WTC11 (cell line): ENCODE measurements around the gene PLLP. TPM values are rescaled to one million over a fixed set of nuclear protein-coding genes. Genes with fewer than 3 reads are reported as not detected.

Source experiments
- ATF1 ChIP-seq: sonication (generic); formaldehyde crosslinking; IDR thresholded peaks from 2 replicates; pipeline ENCODE4 v1.8.1; 2023; ENCODE audit warnings: mild to moderate bottlenecking, moderate library complexity, missing genetic modification reagents
- CBFB ChIP-seq: sonication (generic); formaldehyde crosslinking; IDR thresholded peaks from 2 replicates; pipeline ENCODE4 v1.8.1; 2022; ENCODE audit warnings: mild to moderate bottlenecking, low read depth, missing genetic modification reagents
- CDX4 ChIP-seq: fragments of 250-450 bp; sonication (Bioruptor Pico); IDR thresholded peaks from 2 replicates; pipeline ENCODE4 v1.9.0; 2021; ENCODE audit warnings: moderate library complexity, mild to moderate bottlenecking, inconsistent platforms, borderline replicate concordance
- CREM ChIP-seq: sonication (generic); formaldehyde crosslinking; IDR thresholded peaks from 2 replicates; pipeline ENCODE4 v1.8.1; 2022; ENCODE audit warnings: mild to moderate bottlenecking, missing genetic modification reagents, moderate library complexity
- E2F5 ChIP-seq: sonication (generic); formaldehyde crosslinking; IDR thresholded peaks from 2 replicates; pipeline ENCODE4 v1.8.1; 2022; ENCODE audit warnings: mild to moderate bottlenecking, moderate library complexity, missing genetic modification reagents
- ESRRA ChIP-seq: sonication (generic); formaldehyde crosslinking; IDR thresholded peaks from 2 replicates; pipeline ENCODE4 v1.8.1; 2022; ENCODE audit warnings: mild to moderate bottlenecking, missing genetic modification reagents, borderline replicate concordance
- FOXJ3 ChIP-seq: sonication (generic); formaldehyde crosslinking; IDR thresholded peaks from 2 replicates; pipeline ENCODE4 v1.9.0; 2021; ENCODE audit warnings: missing genetic modification reagents, mild to moderate bottlenecking, borderline replicate concordance
- FOXK1 ChIP-seq: sonication (generic); formaldehyde crosslinking; IDR thresholded peaks from 2 replicates; pipeline ENCODE4 v1.8.0; 2022; ENCODE audit warnings: mild to moderate bottlenecking, moderate library complexity, missing genetic modification reagents
- FOXP4 ChIP-seq: sonication (generic); formaldehyde crosslinking; IDR thresholded peaks from 2 replicates; pipeline ENCODE4 v1.8.0; 2022; ENCODE audit warnings: mild to moderate bottlenecking, missing genetic modification reagents
- GABPB1 ChIP-seq: sonication (generic); formaldehyde crosslinking; IDR thresholded peaks from 2 replicates; pipeline ENCODE4 v1.8.1; 2023; ENCODE audit warnings: mild to moderate bottlenecking, missing genetic modification reagents
- GTF2I ChIP-seq: fragments of 250-450 bp; sonication (Bioruptor Pico); conservative IDR thresholded peaks from 2 replicates; pipeline ENCODE4 v1.4.0; 2021; ENCODE audit warnings: mild to moderate bottlenecking
- HMGA2 ChIP-seq: fragments of 250-450 bp; sonication (Bioruptor Pico); IDR thresholded peaks from 2 replicates; pipeline ENCODE4 v1.4.0; 2021; ENCODE audit warnings: mild to moderate bottlenecking, moderate library complexity
- IRF2 ChIP-seq: sonication (generic); formaldehyde crosslinking; IDR thresholded peaks from 2 replicates; pipeline ENCODE4 v1.8.0; 2022; ENCODE audit warnings: low read depth, missing genetic modification reagents, borderline replicate concordance
- JUN ChIP-seq: sonication (generic); formaldehyde crosslinking; IDR thresholded peaks from 2 replicates; pipeline ENCODE4 v1.8.0; 2023; ENCODE audit warnings: mild to moderate bottlenecking, missing genetic modification reagents
- MLX ChIP-seq: sonication (generic); formaldehyde crosslinking; IDR thresholded peaks from 2 replicates; pipeline ENCODE4 v1.8.1; 2023; ENCODE audit warnings: mild to moderate bottlenecking, missing genetic modification reagents, moderate library complexity
- MXD4 ChIP-seq: fragments of 250-450 bp; sonication (Bioruptor Pico); IDR thresholded peaks from 2 replicates; pipeline ENCODE4 v1.8.0; 2021; ENCODE audit warnings: mild to moderate bottlenecking, moderate library complexity, borderline replicate concordance
- MYBL2 ChIP-seq: sonication (generic); formaldehyde crosslinking; IDR thresholded peaks from 2 replicates; pipeline ENCODE4 v1.8.1; 2023; ENCODE audit warnings: mild to moderate bottlenecking, moderate library complexity, missing genetic modification reagents
- NFYB ChIP-seq: sonication (generic); formaldehyde crosslinking; conservative IDR thresholded peaks from 2 replicates; pipeline ENCODE4 v1.8.0; 2022; ENCODE audit warnings: low read depth, missing genetic modification reagents
- OVOL2 ChIP-seq: fragments of 250-450 bp; sonication (Bioruptor Pico); IDR thresholded peaks from 2 replicates; pipeline ENCODE4 v1.9.0; 2021; ENCODE audit warnings: mild to moderate bottlenecking, borderline replicate concordance
- SP1 ChIP-seq: sonication (generic); formaldehyde crosslinking; conservative IDR thresholded peaks from 2 replicates; pipeline ENCODE4 v1.8.1; 2022; ENCODE audit warnings: missing genetic modification reagents
- STAT6 ChIP-seq: sonication (generic); formaldehyde crosslinking; conservative IDR thresholded peaks from 2 replicates; pipeline ENCODE4 v1.8.1; 2023; ENCODE audit warnings: mild to moderate bottlenecking, low read depth, missing genetic modification reagents, moderate library complexity
- TCF7 ChIP-seq: sonication (generic); formaldehyde crosslinking; IDR thresholded peaks from 2 replicates; pipeline ENCODE4 v1.8.0; 2022; ENCODE audit warnings: mild to moderate bottlenecking, low read depth, missing genetic modification reagents, moderate library complexity
- TEAD1 ChIP-seq: sonication (generic); formaldehyde crosslinking; IDR thresholded peaks from 2 replicates; pipeline ENCODE4 v1.8.0; 2022; ENCODE audit warnings: mild to moderate bottlenecking, missing genetic modification reagents
- ZMAT4 ChIP-seq: fragments of 250-450 bp; sonication (Bioruptor Pico); IDR thresholded peaks from 2 replicates; pipeline ENCODE4 v1.9.0; 2021; ENCODE audit warnings: mild to moderate bottlenecking
- ZNF138 ChIP-seq: sonication (generic); formaldehyde crosslinking; conservative IDR thresholded peaks from 2 replicates; pipeline ENCODE4 v1.8.1; 2022; ENCODE audit warnings: mild to moderate bottlenecking, moderate library complexity, missing genetic modification reagents
- ZNF263 ChIP-seq: sonication (generic); formaldehyde crosslinking; IDR thresholded peaks from 2 replicates; pipeline ENCODE4 v1.8.1; 2022; ENCODE audit warnings: low read depth, mild to moderate bottlenecking, moderate library complexity, missing genetic modification reagents
- ZNF416 ChIP-seq: fragments of 250-450 bp; sonication (Bioruptor Pico); IDR thresholded peaks from 2 replicates; pipeline ENCODE4 v1.9.0; 2021; ENCODE audit warnings: mild to moderate bottlenecking, inconsistent platforms
- ZNF423 ChIP-seq: fragments of 250-450 bp; sonication (Bioruptor Pico); IDR thresholded peaks from 2 replicates; pipeline ENCODE4 v2.1.2; 2022; ENCODE audit warnings: mild to moderate bottlenecking, moderate library complexity
- ZNF425 ChIP-seq: fragments of 250-450 bp; sonication (Bioruptor Pico); conservative IDR thresholded peaks from 2 replicates; pipeline ENCODE4 v1.9.0; 2021; ENCODE audit warnings: mild to moderate bottlenecking
- total RNA-seq: library from RNA; stranded (reverse); gene quantifications from 3 replicates; pipeline ENCODE4 v1.2.3, GENCODE V29; 2021
- TF ChIP-seq, protein P1 (sequence below): sonication (generic); formaldehyde crosslinking; IDR thresholded peaks from 2 replicates; pipeline ENCODE4 v1.8.0; 2022; ENCODE audit warnings: mild to moderate bottlenecking, missing genetic modification reagents
- TF ChIP-seq, protein P2 (sequence below): sonication (generic); formaldehyde crosslinking; conservative IDR thresholded peaks from 2 replicates; pipeline ENCODE4 v1.8.1; 2022; ENCODE audit warnings: mild to moderate bottlenecking, missing genetic modification reagents

The PLLP gene
- total RNA-seq, 1 experiment from 2014 or later, result 2.8 TPM

GRCh38 chr16:57244767-57245471 is 39.6 kb downstream of the PLLP start, which contains the start of gene ARL2BP (continued):
- TF ChIP-seq ZNF138 (CRISPR knock-in tag) (no peak), CREM (no peak; the same call in 1 of the 2 replicates), ZNF423 (no peak), ZNF263 (no peak), FOXJ3 (no peak), NFYB (CRISPR knock-in tag) (peak; percentile 72), GABPB1 (CRISPR knock-in tag) (no peak; the same call in 1 of the 2 replicates), IRF2 (CRISPR knock-in tag) (no peak), JUN (CRISPR knock-in tag) (no peak), ZNF416 (CRISPR knock-in tag) (no peak), MXD4 (CRISPR knock-in tag) (no peak), CDX4 (CRISPR knock-in tag) (no peak), GTF2I (CRISPR knock-in tag) (no peak), STAT6 (CRISPR knock-in tag) (no peak), MYBL2 (CRISPR knock-in tag) (no peak), E2F5 (CRISPR knock-in tag) (peak; percentile 84), TCF7 (CRISPR knock-in tag) (no peak), ZMAT4 (CRISPR knock-in tag) (no peak), CBFB (no peak), SP1 (peak; percentile 84), OVOL2 (no peak), FOXK1 (CRISPR knock-in tag) (no peak), FOXP4 (CRISPR knock-in tag) (no peak), MLX (CRISPR knock-in tag) (no peak), TEAD1 (CRISPR knock-in tag) (no peak; the same call in none of the 2 replicates), ATF1 (no peak), ESRRA (CRISPR knock-in tag) (no peak), ZNF425 (CRISPR knock-in tag) (no peak), HMGA2 (CRISPR knock-in tag) (no peak)
- TF ChIP-seq, protein P1, sequence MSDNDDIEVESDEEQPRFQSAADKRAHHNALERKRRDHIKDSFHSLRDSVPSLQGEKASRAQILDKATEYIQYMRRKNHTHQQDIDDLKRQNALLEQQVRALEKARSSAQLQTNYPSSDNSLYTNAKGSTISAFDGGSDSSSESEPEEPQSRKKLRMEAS (CRISPR knock-in tag), result peak; percentile 57; the same call in 1 of the 2 replicates
- TF ChIP-seq, protein P2, sequence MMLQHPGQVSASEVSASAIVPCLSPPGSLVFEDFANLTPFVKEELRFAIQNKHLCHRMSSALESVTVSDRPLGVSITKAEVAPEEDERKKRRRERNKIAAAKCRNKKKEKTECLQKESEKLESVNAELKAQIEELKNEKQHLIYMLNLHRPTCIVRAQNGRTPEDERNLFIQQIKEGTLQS (CRISPR knock-in tag), result no peak
